ENCODE data around the gene SUN1.

SUN1 gene

GRCh38 chr7:889391-889790 lies 57.1 kb downstream of the SUN1 start:
- no peak for DNase-seq (ENCODE audit: low read depth in 2 of 3, low spot score in 2 of 3)

- DNase-seq (ENCODE audit: low read depth in 2 of 3, low spot score in 2 of 3) = no peak
Measured at GRCh38 chr7:890868-891267, 58.6 kb downstream of the SUN1 start.

DNA sequence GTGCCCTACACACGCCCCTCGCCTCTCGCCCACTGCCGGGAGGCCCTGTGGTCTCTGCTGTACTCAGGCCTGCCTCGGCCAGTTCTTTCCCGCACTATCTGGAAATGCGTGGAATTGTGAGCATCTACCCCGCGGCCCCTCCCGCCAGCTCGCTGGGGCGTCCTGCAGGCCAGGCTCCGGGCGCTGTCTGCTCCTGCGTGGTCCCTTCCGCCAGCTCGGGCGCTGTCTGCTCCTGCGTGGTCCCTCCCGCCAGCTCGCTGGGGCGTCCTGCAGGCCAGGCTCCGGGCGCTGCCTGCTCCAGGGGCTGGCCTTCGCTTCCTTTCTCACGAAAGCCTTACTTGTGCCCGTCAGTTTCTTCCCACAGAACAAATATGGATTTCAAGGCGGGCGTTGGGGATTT lies 59.0 kb downstream of the SUN1 start:
- DNase-seq (ENCODE audit: low read depth in 2 of 3, low spot score in 2 of 3) = no peak

DNA sequence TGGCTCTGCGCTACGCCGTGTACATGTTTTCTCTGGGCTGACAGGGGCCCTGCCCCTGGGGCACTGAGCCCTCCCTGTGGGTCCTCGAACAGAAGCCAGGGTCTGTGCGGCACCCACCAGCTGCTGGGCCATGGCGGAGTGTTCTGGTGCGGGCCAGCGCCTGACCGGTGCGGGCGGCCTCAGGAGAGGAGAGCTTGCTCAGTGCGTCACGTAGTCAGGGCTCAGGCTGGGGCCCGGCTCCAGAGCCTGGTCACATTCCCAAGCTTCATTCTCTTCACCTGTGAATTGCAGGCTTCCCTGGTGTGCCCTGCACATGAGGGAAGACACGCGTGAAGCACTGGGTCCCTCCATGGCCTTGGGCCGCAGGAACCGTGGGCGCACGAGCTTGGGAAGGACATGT lies 59.5 kb downstream of the SUN1 start:
- DNase-seq (ENCODE audit: low read depth in 2 of 3, low spot score in 2 of 3) = no peak

DNA sequence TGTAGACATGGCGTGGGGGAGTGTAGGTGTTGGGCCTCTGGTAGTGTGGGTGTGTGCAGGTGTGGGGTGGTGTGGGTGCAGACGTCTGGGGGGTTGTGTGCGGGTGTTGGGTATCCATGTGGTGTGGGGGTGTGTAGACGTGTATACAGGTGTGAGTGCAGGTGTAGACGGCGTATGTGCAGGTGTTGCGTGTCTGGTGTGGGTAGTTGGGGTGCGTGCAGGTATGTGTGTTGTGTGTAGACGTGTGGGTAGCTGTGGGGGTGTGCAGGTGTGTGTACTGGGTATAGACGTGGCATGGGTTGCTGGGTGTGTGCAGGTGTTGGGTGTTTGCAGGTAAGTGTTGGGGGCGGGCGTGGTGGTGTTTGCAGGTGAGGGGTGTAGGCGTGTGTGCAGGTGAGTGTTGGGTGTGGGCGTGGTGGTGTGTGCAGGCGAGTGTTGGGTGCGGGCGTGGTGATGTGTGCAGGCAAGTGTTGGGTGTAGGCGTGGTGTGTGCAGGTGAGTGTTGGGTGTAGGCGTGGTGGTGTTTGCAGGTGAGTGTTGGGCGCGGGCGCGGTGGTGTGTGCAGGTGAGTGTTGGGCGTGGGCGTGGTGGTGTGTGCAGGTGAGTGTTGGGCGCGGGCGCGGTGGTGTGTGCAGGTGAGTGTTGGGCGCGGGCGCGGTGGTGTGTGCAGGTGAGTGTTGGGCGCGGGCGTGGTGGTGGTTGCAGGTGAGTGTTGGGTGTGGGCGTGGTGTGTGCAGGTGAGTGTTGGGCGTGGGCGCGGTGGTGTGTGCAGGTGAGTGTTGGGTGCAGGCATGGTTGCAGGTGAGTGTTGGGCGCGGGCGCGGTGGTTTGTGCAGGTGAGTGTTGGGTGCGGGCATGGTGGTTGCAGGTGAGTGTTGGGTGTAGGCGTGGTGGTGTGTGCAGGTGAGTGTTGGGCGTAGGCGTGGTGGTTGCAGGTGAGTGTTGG lies 60.6 kb downstream of the SUN1 start:
- no peak for DNase-seq (ENCODE audit: low read depth in 2 of 3, low spot score in 2 of 3)

- DNase-seq (ENCODE audit: low read depth in 2 of 3, low spot score in 2 of 3) = no peak
Measured at GRCh38 chr7:893686-894085, 61.4 kb downstream of the SUN1 start.

GRCh38 chr7:894164-894867 lies 62.0 kb downstream of the SUN1 start:
- no peak for DNase-seq (ENCODE audit: low read depth in 2 of 3, low spot score in 2 of 3)

DNA sequence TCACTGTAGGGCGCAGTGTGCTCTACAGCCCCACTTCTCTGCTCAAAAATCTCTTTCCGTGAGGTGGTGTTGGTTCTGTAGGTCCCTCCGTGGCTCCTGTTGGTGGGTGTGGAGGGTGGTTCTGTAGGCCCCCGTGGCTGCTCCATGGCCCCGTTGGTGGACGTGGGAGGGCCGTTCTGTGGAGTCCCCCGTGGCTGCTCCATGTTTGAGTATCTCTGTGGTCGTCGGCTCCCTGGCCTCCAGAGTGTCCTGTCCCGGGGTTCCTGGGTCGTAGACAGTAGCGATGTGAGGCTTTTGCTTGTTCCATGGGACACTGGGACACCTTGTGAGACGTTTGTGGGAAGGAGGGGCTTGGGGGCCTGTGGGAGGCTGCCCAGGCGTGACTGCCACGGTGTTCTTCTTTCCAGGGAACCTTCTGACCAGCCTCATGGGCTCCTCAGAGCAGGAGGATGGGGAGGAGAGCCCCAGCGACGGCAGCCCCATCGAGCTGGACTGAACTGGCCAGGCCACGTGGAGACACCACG lies 62.7 kb downstream of the SUN1 start:
- DNase-seq (ENCODE audit: low read depth in 2 of 3, low spot score in 2 of 3) = no peak

DNA sequence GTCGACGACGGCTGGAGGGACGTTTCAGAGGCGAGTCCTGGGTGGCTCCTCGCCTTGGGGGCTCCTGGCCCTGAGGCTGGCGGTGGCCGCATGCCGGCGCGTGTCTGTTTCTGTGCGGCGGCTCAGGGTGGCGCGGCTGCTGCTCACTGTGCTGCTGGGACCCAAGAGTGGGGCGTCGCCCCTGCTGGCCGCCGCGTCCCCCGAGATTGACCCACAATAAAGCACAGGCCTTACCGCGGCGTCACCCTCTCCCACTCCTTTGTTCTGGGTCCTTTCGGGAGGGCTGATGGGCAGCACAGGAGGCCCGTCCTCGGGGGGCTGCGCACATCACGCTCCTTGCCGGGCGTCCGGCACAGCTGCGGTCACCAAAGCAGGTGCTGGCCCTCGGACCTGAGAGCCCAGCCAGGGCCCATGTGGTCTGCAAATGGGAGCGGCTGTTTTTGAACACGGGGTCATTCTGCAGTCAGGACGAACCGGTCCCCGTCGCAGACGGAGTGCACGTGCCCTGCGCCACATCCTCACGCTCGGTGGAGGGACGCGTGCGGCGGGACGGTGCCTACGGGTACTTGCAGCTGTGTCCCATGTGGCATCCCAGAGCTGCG lies 63.3 kb downstream of the SUN1 start:
- DNase-seq (ENCODE audit: low read depth in 2 of 3, low spot score in 2 of 3) = no peak

DNA sequence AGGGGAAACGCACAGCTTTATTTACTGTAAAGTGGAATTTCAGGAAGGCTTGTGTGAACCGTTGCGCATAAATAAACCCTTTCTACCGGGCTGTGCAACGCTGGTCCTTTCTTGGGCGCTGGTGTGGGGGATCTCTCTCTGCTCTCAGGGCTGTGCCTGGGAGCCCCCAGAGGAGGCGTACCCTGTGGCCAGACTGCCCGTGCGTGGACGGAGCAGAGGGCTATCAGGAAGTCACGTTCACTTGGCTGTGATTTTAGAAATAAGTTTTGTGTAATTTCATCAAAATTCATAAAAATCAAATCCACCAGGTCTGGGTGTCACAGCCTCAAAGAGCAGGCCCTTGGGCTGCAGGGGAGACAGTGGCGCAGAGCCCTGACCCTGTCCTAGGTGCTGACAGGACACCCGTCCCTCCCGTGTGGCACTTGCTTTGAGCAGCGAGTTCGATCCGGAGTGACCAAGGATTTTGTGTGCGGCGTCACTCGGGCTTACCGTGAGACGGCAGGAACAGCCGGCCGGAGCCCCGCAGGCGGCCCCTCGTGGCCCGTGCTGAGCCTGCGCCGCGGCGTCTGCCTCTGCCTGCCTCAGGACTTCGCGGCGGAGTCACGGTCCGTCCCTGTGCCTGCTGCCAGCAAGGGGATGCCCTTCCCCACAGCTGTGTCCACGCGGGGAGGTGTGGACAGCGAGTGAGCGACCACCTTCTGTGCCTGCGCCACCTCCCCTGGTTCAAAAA lies 64.2 kb downstream of the SUN1 start:
- no peak for DNase-seq (ENCODE audit: low read depth in 2 of 3, low spot score in 2 of 3)

DNA sequence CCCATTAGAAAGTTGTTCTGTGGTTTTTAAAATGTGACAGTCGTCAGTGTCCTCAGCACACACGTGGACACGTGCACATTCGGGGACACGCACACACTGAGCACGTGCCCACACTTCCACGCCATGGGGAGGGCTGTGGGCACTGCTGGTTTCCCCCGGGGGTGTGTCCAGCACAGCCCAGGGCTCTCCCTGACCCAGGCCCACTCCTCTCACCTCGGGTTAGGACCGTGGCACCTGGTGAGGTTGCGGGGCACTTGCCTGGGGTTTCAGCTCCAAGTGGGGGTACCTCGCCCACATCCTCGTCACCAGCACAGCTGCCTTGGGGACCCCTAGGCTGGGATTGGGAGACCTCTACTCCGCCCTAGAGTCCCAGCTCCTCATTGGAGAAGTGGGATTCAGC lies 64.8 kb downstream of the SUN1 start:
- DNase-seq (ENCODE audit: low read depth in 2 of 3, low spot score in 2 of 3) = no peak

DNA sequence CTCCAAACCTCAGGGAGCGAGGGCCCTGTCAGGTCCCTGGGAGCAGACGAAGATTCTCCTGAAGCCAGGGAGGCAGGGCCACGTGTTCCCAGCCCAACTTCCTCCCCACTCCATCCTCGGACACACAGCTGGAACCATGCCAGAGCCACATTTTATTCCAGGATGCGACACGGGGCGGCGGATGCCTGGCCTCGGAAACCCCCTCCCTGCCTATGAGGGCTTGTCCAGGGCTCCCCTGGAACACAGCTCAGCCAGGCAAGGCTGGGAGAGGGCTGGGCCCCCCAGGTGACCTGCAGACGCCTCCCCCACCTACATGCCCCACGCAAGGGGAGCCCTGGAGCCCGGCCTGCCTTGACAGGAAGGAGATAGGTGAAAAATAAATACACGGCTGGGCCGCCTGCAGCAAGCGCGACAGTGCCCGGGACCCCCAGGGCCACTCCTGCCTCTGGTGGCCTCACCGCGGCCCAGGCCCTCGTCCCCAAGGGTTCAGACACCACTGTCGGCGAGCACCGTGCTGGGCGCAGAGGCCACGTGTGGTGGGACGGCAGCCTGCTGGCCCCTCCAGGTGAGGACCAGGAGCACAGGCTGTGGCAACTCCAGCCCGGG lies 65.6 kb downstream of the SUN1 start:
- DNase-seq (ENCODE audit: low read depth in 2 of 3, low spot score in 2 of 3) = no peak

DNA sequence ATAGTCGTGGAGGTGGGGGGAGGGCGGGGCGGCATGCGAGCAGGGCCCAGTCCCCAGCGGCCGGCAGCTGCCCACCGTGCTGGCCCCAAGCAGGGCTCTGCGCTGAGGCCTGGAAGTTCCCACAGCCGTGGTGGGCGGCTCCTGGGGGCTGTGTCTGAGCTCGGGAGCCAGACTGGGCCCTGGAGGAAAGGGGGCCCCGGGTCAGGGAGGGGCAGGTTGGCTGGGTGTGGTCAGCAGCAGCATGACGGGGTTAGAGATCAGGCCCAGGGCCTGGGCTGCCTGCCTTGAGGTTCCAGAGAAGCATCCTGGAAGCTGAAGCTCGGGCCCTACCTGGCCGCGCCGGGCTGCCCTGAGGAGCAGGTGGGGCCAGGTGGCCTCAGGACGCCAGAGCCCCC lies 66.2 kb downstream of the SUN1 start:
- no peak for DNase-seq (ENCODE audit: low read depth in 2 of 3, low spot score in 2 of 3)

DNA sequence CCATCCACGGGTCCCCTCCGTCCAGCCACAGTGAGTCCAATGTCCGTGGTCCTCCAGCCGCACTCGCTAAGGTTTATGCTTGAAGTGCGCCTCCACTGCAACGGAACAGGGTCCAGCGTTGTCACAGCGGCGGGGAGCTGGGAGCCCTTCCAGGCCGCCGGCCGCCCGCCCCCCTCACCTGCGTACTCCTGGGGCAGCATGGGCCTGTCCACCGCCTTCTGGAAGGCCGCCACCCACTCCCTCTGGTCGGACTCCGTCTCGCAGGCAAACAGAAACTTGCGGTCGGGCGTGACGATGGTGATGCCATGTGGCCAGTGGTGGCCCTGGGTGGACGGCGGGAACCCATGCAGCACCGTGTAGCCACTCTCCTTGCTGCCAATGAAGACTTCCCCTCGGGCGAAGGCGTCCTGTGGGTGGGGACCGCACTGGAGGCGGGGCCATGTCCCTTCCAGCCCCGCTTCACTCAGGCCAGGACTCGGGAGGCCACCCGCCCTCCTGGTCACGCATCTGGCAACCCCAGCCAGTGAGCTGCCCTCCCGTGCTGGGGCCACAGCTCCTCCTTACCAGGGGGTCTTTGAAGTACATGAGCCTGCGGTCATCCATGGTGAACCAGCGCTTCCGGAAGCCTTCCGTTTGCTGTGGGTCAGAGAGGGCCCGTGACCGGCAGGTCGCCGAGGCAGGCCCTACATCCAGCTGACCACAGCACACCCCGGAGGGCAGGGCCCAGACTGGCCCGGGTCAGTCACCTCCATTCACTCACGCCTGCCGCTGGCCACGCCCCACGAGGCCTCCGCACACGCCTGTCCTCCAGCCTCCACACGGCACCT lies 66.8 kb downstream of the SUN1 start:
- DNase-seq (ENCODE audit: low read depth in 2 of 3, low spot score in 2 of 3) = no peak

DNA sequence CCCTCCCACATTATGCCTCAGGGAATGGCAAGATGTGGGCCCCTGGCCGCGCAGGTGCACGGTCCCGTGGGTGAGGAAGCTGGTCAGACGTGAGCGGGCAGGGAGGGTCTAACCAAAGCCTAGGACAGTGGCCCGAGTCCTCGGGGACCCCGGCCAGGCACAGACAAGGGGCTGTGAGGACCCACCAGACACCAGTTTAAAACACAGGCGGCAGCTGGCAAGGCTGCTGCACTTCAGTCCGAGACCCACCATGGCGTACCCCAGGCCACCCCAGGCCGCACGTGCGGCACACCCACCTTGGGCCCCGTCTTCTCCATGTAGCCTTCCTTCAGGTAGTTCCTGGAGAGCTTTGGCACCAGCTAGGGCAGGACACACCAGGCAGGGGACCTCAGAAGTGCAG lies 67.5 kb downstream of the SUN1 start:
- no peak for DNase-seq (ENCODE audit: low read depth in 2 of 3, low spot score in 2 of 3)

- DNase-seq (ENCODE audit: low read depth in 2 of 3, low spot score in 2 of 3) = no peak
Measured at GRCh38 chr7:900331-901040, 68.2 kb downstream of the SUN1 start.

DNA sequence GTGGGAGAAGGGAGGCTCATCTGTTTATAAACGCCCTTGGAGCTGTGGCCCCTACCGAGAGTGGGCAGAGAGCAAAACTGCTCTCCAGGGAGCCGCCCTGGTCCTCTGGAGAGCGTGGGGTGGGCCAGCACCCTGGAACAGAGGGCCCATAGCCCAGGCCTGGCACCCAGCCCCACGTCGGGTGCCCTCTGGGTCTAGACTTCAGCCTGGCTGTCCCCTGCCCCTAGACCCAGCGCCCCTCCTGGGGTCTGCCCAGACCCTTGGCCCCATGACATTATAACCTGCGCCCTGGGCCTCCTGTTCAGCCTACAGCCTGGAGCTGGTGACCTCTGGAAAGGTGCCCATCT lies 68.7 kb downstream of the SUN1 start:
- DNase-seq (ENCODE audit: low read depth in 2 of 3, low spot score in 2 of 3) = no peak

- no peak for DNase-seq (ENCODE audit: low read depth in 2 of 3, low spot score in 2 of 3)
Measured at GRCh38 chr7:901388-902154, 69.3 kb downstream of the SUN1 start.

DNA sequence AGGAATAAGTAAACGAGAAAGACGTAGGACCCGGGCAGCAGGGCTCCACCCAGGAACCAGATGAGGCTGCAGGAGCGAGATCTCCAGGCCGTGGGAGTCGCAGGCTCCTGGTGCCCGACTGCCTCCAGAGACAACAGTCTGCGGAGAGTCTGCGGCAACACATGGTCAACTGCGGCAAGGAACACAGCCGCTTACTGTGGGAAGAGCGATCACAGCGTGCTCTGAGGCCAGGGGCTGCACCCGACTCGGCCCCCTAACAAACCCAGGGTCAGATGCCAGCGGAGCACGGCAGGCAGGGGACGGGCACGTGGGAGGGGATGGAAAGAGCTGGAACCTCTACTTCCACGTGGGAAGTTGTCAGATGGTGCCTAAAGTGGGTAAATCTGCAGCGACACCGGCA lies 70.7 kb downstream of the SUN1 start:
- no peak for DNase-seq (ENCODE audit: low read depth in 2 of 3, low spot score in 2 of 3)

Measured in activated CD8-positive, alpha-beta memory T cell treated with anti-CD3 and anti-CD28 coated beads for 48 hours (primary cell).